WTC11 (cell line): Measurements from ENCODE around the gene TYMS. TPM values are rescaled to one million over a fixed set of nuclear protein-coding genes. Genes with fewer than 3 reads are reported as not detected.

Experiments used
- ATAC-seq: fragments of 200-7000 bp; cut with Tn5 transposase; 2 replicates; pipeline ENCODE4 v1.10.0; 2021; ENCODE audit warnings: mild to moderate bottlenecking, moderate library complexity
- CTCF ChIA-PET: fragments of 300-600 bp; sonication (Branson Sonifier 250); formaldehyde crosslinking; loops from one replicate; lab custom pipeline; 2021; ENCODE audit warnings: antibody characterized with exemption; lab: Charles Lee
- POLR2A ChIA-PET: fragments of 350-600 bp; sonication (Branson Sonifier 250); formaldehyde crosslinking; loops from one replicate; lab custom pipeline; 2021; ENCODE audit warnings: antibody characterized with exemption; lab: Charles Lee
- DNase-seq: peaks from one replicate; pipeline ENCODE4 v3.0.0; 2021; ENCODE audit warnings: low spot score
- H3K27ac Mint-ChIP-seq: 2 replicates; pipeline ENCODE4 v1.8.0; 2021; ENCODE audit warnings: mixed read lengths
- H3K27me3 Mint-ChIP-seq: 2 replicates; pipeline ENCODE4 v1.8.0; 2021; ENCODE audit warnings: low read depth, mild to moderate bottlenecking, moderate library complexity, mixed read lengths
- H3K36me3 Mint-ChIP-seq: 2 replicates; pipeline ENCODE4 v1.8.0; 2021; ENCODE audit warnings: mixed read lengths
- H3K4me1 Mint-ChIP-seq: 2 replicates; pipeline ENCODE4 v1.8.0; 2022; ENCODE audit warnings: mixed read lengths
- H3K4me3 Mint-ChIP-seq: 2 replicates; pipeline ENCODE4 v1.8.0; 2021; ENCODE audit warnings: mild to moderate bottlenecking, moderate library complexity, mixed read lengths
- H3K9me3 Mint-ChIP-seq: 2 replicates; pipeline ENCODE4 v1.8.0; 2021; ENCODE audit warnings: mixed read lengths
- AR ChIP-seq: fragments of 250-450 bp; sonication (Bioruptor Pico); IDR thresholded peaks from 2 replicates; pipeline ENCODE4 v1.9.0; 2021; ENCODE audit warnings: mild to moderate bottlenecking
- ATF2 ChIP-seq: sonication (generic); formaldehyde crosslinking; IDR thresholded peaks from 2 replicates; pipeline ENCODE4 v1.8.1; 2022; ENCODE audit warnings: low read depth, missing genetic modification reagents, borderline replicate concordance
- ATF3 ChIP-seq: sonication (generic); formaldehyde crosslinking; conservative IDR thresholded peaks from 2 replicates; pipeline ENCODE4 v1.8.1; 2022; ENCODE audit warnings: mild to moderate bottlenecking, missing genetic modification reagents
- CDX4 ChIP-seq: fragments of 250-450 bp; sonication (Bioruptor Pico); IDR thresholded peaks from 2 replicates; pipeline ENCODE4 v1.9.0; 2021; ENCODE audit warnings: moderate library complexity, mild to moderate bottlenecking, inconsistent platforms, borderline replicate concordance
- MAX ChIP-seq: sonication (generic); formaldehyde crosslinking; IDR thresholded peaks from 2 replicates; pipeline ENCODE4 v1.8.0; 2022; ENCODE audit warnings: mild to moderate bottlenecking, missing genetic modification reagents
- MLX ChIP-seq: sonication (generic); formaldehyde crosslinking; IDR thresholded peaks from 2 replicates; pipeline ENCODE4 v1.8.1; 2023; ENCODE audit warnings: mild to moderate bottlenecking, missing genetic modification reagents, moderate library complexity
- NFE2L1 ChIP-seq: sonication (generic); formaldehyde crosslinking; IDR thresholded peaks from 2 replicates; pipeline ENCODE4 v1.8.1; 2023; ENCODE audit warnings: missing genetic modification reagents
- NFYB ChIP-seq: sonication (generic); formaldehyde crosslinking; conservative IDR thresholded peaks from 2 replicates; pipeline ENCODE4 v1.8.0; 2022; ENCODE audit warnings: low read depth, missing genetic modification reagents
- NR3C1 ChIP-seq: sonication (generic); formaldehyde crosslinking; conservative IDR thresholded peaks from 2 replicates; pipeline ENCODE4 v1.8.1; 2023; ENCODE audit warnings: low read depth, mild to moderate bottlenecking, missing genetic modification reagents
- PRDM15 ChIP-seq: sonication (generic); formaldehyde crosslinking; IDR thresholded peaks from 2 replicates; pipeline ENCODE4 v1.8.0; 2022; ENCODE audit warnings: missing genetic modification reagents
- RELA ChIP-seq: sonication (generic); formaldehyde crosslinking; IDR thresholded peaks from 2 replicates; pipeline ENCODE4 v1.8.1; 2022; ENCODE audit warnings: missing genetic modification reagents, mild to moderate bottlenecking, borderline replicate concordance
- RORB ChIP-seq: fragments of 250-450 bp; sonication (Bioruptor Pico); IDR thresholded peaks from 2 replicates; pipeline ENCODE4 v1.9.0; 2021; ENCODE audit warnings: mild to moderate bottlenecking
- SMAD3 ChIP-seq: sonication (generic); formaldehyde crosslinking; IDR thresholded peaks from 2 replicates; pipeline ENCODE4 v1.8.0; 2022; ENCODE audit warnings: missing genetic modification reagents, mild to moderate bottlenecking, borderline replicate concordance
- TEAD4 ChIP-seq: sonication (generic); formaldehyde crosslinking; IDR thresholded peaks from 2 replicates; pipeline ENCODE4 v1.8.0; 2022; ENCODE audit warnings: mild to moderate bottlenecking, missing genetic modification reagents
- USF1 ChIP-seq: sonication (generic); formaldehyde crosslinking; IDR thresholded peaks from 2 replicates; pipeline ENCODE4 v1.8.0; 2022; ENCODE audit warnings: mild to moderate bottlenecking, missing genetic modification reagents
- ZBTB43 ChIP-seq: sonication (generic); formaldehyde crosslinking; IDR thresholded peaks from 2 replicates; pipeline ENCODE4 v1.8.1; 2023; ENCODE audit warnings: mild to moderate bottlenecking, missing genetic modification reagents
- ZNF416 ChIP-seq: fragments of 250-450 bp; sonication (Bioruptor Pico); IDR thresholded peaks from 2 replicates; pipeline ENCODE4 v1.9.0; 2021; ENCODE audit warnings: mild to moderate bottlenecking, inconsistent platforms
- ZNF532 ChIP-seq: fragments of 250-450 bp; sonication (Bioruptor Pico); IDR thresholded peaks from 2 replicates; pipeline ENCODE4 v1.9.0; 2021; ENCODE audit warnings: mild to moderate bottlenecking, borderline replicate concordance
- total RNA-seq: library from RNA; stranded (reverse); gene quantifications from 3 replicates; pipeline ENCODE4 v1.2.3, GENCODE V29; 2021

Gene TYMS
- total RNA-seq, 1 experiment from 2014 or later: 86.4 TPM

- H3K27ac Mint-ChIP-seq: no peak overlapping the region; the same call in 1 of the 2 replicates
- H3K4me3 Mint-ChIP-seq: no peak overlapping the region
- H3K9me3 Mint-ChIP-seq: no peaks in the 10 kb centered on the region
- H3K4me1 Mint-ChIP-seq: peaks cover 2% of the 10 kb centered on the region; the same call in 1 of the 2 replicates
- H3K36me3 Mint-ChIP-seq: peaks cover 52% of the 10 kb centered on the region
- TF ChIP-seq PRDM15 (CRISPR knock-in tag): no peak
- TF ChIP-seq ZBTB43 (CRISPR knock-in tag): no peak
- no peak for TF ChIP-seq ZNF532 (CRISPR knock-in tag)
- no peak for TF ChIP-seq SMAD3
- TF ChIP-seq MAX (CRISPR knock-in tag): no peak
- TF ChIP-seq CDX4: no peak
- TF ChIP-seq, all 79 proteins: peak for 0
- ChIA-PET POLR2A (no interaction called here), CTCF (interaction anchor here (1.5 kb wide), 1 partner anchor 11 kb away, joined by 4 read pairs; no protein-coding TSS in a partner anchor)
- ATAC-seq: no peak
- no peaks in the 10 kb centered on the region for H3K27me3 Mint-ChIP-seq
- no peak for DNase-seq
These were observed 17.9 kb downstream of the TYMS start for GRCh38 chr18:675307-675706.

- CTCF ChIA-PET: interaction anchor here (1.3 kb wide), 1 partner anchor 154 kb away, joined by 3 read pairs; no protein-coding TSS in a partner anchor
- peaks cover 2% of the 10 kb centered on the region; the same call in 1 of the 2 replicates for H3K4me1 Mint-ChIP-seq
- DNase-seq: no peak
- no peak for TF ChIP-seq NFYB
- no peak for TF ChIP-seq TEAD4 (CRISPR knock-in tag)
- no peak for TF ChIP-seq NR3C1
- no peak for TF ChIP-seq AR (CRISPR knock-in tag)
- no peak for TF ChIP-seq ATF2
- TF ChIP-seq ATF3 (CRISPR knock-in tag): no peak
- no peak for TF ChIP-seq MLX (CRISPR knock-in tag)
- no peak for TF ChIP-seq ZNF416 (CRISPR knock-in tag)
- no peak for TF ChIP-seq RELA (CRISPR knock-in tag)
- no peak for TF ChIP-seq NFE2L1 (CRISPR knock-in tag)
- TF ChIP-seq USF1 (CRISPR knock-in tag): no peak
- no peak for TF ChIP-seq RORB (CRISPR knock-in tag)
These were observed 18.6 kb downstream of the TYMS start for GRCh38 chr18:676069-676468.

More at GRCh38 chr18:676069-676468, 18.6 kb downstream of the TYMS start:
- no peaks in the 10 kb centered on the region for H3K27me3 Mint-ChIP-seq
- 0 out of 2 replicates have a peak overlapping the region, but pooled peaks have one; percentile 33 for H3K27ac Mint-ChIP-seq
- no peak for ATAC-seq
- no peak overlapping the region for H3K4me3 Mint-ChIP-seq
- H3K36me3 Mint-ChIP-seq: peaks cover 47% of the 10 kb centered on the region
- no peaks in the 10 kb centered on the region for H3K9me3 Mint-ChIP-seq
- POLR2A ChIA-PET: no interaction called here
